Measurements from ENCODE around the gene UBE3A. TPM values are rescaled to one million over a fixed set of nuclear protein-coding genes. Genes with fewer than 3 reads are reported as not detected.

UBE3A gene
- total RNA-seq, 2 donors from 2014 or later, result 92.2 to 101 TPM

DNA sequence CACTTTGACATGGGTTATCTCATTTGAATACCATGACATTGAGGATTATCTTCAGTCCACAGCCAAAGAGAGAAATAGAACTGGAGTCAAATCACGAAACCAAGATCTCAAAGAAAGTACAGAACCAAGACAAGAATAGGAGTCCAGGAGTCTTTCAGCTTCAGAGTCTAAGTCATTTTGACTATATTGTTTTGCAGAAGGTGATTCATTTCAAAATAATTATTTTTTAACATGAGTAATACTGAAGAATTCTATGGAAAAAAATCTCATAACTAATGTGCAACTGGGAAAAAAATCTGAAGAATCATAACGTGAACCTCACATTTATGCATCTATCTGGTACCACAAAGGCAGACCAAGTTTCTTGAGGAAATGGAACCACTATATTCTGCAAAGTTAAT is 60.3 kb downstream of the UBE3A start:
- DNase-seq, result no peak
- Mint-ChIP-seq H3K9me3 (peaks cover 8% of the 10 kb centered on the region), H3K27me3 (ENCODE audit: insufficient read depth) (no peaks in the 10 kb centered on the region), H3K27ac (no peak overlapping the region), H3K36me3 (ENCODE audit: low read depth) (peaks cover 36% of the 10 kb centered on the region), H3K4me1 (peaks cover 2% of the 10 kb centered on the region), H3K4me3 (no peak overlapping the region)
- TF ChIP-seq, protein P1, sequence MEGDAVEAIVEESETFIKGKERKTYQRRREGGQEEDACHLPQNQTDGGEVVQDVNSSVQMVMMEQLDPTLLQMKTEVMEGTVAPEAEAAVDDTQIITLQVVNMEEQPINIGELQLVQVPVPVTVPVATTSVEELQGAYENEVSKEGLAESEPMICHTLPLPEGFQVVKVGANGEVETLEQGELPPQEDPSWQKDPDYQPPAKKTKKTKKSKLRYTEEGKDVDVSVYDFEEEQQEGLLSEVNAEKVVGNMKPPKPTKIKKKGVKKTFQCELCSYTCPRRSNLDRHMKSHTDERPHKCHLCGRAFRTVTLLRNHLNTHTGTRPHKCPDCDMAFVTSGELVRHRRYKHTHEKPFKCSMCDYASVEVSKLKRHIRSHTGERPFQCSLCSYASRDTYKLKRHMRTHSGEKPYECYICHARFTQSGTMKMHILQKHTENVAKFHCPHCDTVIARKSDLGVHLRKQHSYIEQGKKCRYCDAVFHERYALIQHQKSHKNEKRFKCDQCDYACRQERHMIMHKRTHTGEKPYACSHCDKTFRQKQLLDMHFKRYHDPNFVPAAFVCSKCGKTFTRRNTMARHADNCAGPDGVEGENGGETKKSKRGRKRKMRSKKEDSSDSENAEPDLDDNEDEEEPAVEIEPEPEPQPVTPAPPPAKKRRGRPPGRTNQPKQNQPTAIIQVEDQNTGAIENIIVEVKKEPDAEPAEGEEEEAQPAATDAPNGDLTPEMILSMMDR (conservative IDR thresholded peaks at IDR 0.05), result no peak
- Histone ChIP-seq H3K9me3 (ENCODE audit: control insufficient read depth, low read length) (peaks cover 3% of the 10 kb centered on the region), H3K27me3 (ENCODE audit: control insufficient read depth, insufficient read depth, low read length, poor library complexity, severe bottlenecking) (no peaks in the 10 kb centered on the region), H3K4me3 (ENCODE audit: low read length) (no peak overlapping the region), H3K36me3 (ENCODE audit: control insufficient read depth, insufficient read depth, low read length) (peaks cover 71% of the 10 kb centered on the region), H3K9ac (ENCODE audit: extremely low read depth, low read length, poor library complexity, severe bottlenecking) (no peak overlapping the region), H3K4me1 (ENCODE audit: control insufficient read depth, insufficient read depth, low read length) (no peaks in the 10 kb centered on the region), H3K27ac (ENCODE audit: low read depth, low read length) (no peak overlapping the region)
- 91 to 100% methylated on average over 1 to 2 of the region's 2 CpGs for WGBS, 2 experiments (ENCODE audit: insufficient coverage in 1 of 2, insufficient read length in 1 of 2)

DNA sequence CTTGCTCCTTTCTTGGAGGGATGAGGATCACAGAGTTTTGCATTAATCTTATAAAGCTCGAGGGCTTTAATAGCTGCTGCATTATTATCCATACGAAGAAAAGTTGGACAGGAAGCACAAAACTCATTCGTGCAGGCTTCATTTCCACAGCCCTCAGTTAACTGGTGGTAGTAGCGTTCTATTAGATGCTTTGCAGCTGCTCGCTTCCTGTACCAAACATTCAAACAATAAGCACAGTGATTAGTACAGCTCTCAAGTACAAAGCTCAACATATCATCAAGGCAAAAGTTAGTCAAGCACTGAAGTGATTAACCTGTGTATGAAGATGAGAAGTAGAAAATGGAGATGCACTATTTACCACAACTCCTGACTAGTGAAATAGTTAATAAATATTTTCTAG is 63.3 kb downstream of the UBE3A start:
- no peak for DNase-seq
- H3K36me3 Mint-ChIP-seq (ENCODE audit: low read depth), result peaks cover 44% of the 10 kb centered on the region
- H3K4me3 ChIP-seq (ENCODE audit: low read length), result no peak overlapping the region
- WGBS, 2 experiments (ENCODE audit: insufficient coverage in 1 of 2, insufficient read length in 1 of 2), result 90 to 94% methylated on average over 3 to 5 of the region's 5 CpGs
- H3K4me3 Mint-ChIP-seq, result no peak overlapping the region
- no peak overlapping the region for H3K9ac ChIP-seq (ENCODE audit: extremely low read depth, low read length, poor library complexity, severe bottlenecking)
- no peaks in the 10 kb centered on the region for H3K9me3 ChIP-seq (ENCODE audit: control insufficient read depth, low read length)
- no peaks in the 10 kb centered on the region for H3K9me3 Mint-ChIP-seq
- no peak overlapping the region for H3K27ac Mint-ChIP-seq
- H3K4me1 ChIP-seq (ENCODE audit: control insufficient read depth, insufficient read depth, low read length), result no peaks in the 10 kb centered on the region
- TF ChIP-seq, protein P1 (conservative IDR thresholded peaks at IDR 0.05), result no peak
- no peak overlapping the region for H3K27ac ChIP-seq (ENCODE audit: low read depth, low read length)
- H3K27me3 ChIP-seq (ENCODE audit: control insufficient read depth, insufficient read depth, low read length, poor library complexity, severe bottlenecking), result no peaks in the 10 kb centered on the region
- H3K36me3 ChIP-seq (ENCODE audit: control insufficient read depth, insufficient read depth, low read length), result peaks cover 84% of the 10 kb centered on the region
- H3K27me3 Mint-ChIP-seq (ENCODE audit: insufficient read depth), result no peaks in the 10 kb centered on the region
- H3K4me1 Mint-ChIP-seq, result peaks cover 2% of the 10 kb centered on the region

DNA sequence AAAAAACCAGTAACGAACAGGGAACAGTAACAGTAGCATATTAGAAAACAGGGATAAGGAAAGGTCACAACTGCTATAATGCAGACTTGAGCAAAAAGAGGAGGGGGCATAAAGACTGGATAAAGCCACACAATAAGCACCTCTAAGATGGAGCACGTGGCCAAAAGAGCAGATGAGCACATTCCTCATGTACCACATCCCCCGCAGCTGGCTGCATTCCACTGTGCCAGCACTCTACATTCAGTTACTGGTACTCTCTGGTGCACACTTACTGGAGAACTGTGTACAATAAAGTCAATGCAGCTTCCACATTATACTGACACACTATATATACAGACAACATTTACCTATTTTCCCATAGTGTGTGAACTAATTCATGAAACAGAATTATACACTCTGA is 64.7 kb downstream of the UBE3A start:
- 97 to 100% methylated on average over 2 to 3 of the region's 3 CpGs for WGBS, 2 experiments (ENCODE audit: insufficient coverage in 1 of 2, insufficient read length in 1 of 2)
- no peak overlapping the region for H3K4me3 Mint-ChIP-seq
- H3K36me3 ChIP-seq (ENCODE audit: control insufficient read depth, insufficient read depth, low read length), result peaks cover 81% of the 10 kb centered on the region
- no peaks in the 10 kb centered on the region for H3K4me1 Mint-ChIP-seq
- no peaks in the 10 kb centered on the region for H3K9me3 ChIP-seq (ENCODE audit: control insufficient read depth, low read length)
- no peak overlapping the region for H3K4me3 ChIP-seq (ENCODE audit: low read length)
- DNase-seq, result no peak
- H3K27me3 Mint-ChIP-seq (ENCODE audit: insufficient read depth), result no peaks in the 10 kb centered on the region
- no peaks in the 10 kb centered on the region for H3K9me3 Mint-ChIP-seq
- TF ChIP-seq, protein P1 (conservative IDR thresholded peaks at IDR 0.05), result no peak
- H3K27me3 ChIP-seq (ENCODE audit: control insufficient read depth, insufficient read depth, low read length, poor library complexity, severe bottlenecking), result no peaks in the 10 kb centered on the region
- H3K9ac ChIP-seq (ENCODE audit: extremely low read depth, low read length, poor library complexity, severe bottlenecking), result no peak overlapping the region
- H3K4me1 ChIP-seq (ENCODE audit: control insufficient read depth, insufficient read depth, low read length), result no peaks in the 10 kb centered on the region
- peaks cover 51% of the 10 kb centered on the region for H3K36me3 Mint-ChIP-seq (ENCODE audit: low read depth)
- H3K27ac ChIP-seq (ENCODE audit: low read depth, low read length), result no peak overlapping the region
- H3K27ac Mint-ChIP-seq, result no peak overlapping the region
